ENCODE measurements around the gene SH2D3C. TPM values are rescaled to one million over a fixed set of nuclear protein-coding genes. Genes with fewer than 3 reads are reported as not detected.

The SH2D3C gene
- total and polyA plus RNA-seq, 9 donors = 1.9 to 17.0 (median 4.6) TPM

DNA sequence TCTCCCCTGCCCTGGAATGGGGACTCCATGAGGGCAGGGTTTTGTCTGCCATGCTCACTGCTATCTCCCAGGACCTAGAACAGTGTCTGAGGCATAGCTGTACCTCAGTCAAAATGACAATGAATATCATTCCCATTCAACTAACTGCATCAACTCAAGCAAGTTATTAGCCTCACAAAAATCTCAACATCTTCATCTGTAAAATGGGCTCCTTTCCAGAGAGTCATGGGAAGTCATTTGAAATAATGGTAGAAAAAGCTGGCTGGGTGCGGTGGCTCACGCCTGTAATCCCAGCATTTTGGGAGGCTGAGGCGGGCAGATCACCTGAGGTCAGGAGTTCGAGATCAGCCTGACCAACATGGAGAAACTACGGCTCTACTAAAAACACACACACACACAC, 9.4 kb downstream of the SH2D3C start:
- DNase-seq = no peak
- Histone ChIP-seq H3K9me3 (no peaks in the 10 kb centered on the region), H3K4me3 (no peak overlapping the region), H3K27me3 (no peaks in the 10 kb centered on the region), H3K4me1 (ENCODE audit: insufficient read depth) (peaks cover 7% of the 10 kb centered on the region), H3K36me3 (no peaks in the 10 kb centered on the region), H3K27ac (no peak overlapping the region)
- 83 to 91% (median 90%) methylated on average over 5 of the region's 5 CpGs for WGBS, 3 donors
- intact Hi-C loops (cut with DNase I) = no loop called here
- TF ChIP-seq POLR2A (IDR thresholded peaks at IDR 0.05) (no peak), EP300 (IDR thresholded peaks at IDR 0.05) (no peak)
- TF ChIP-seq, protein P1, sequence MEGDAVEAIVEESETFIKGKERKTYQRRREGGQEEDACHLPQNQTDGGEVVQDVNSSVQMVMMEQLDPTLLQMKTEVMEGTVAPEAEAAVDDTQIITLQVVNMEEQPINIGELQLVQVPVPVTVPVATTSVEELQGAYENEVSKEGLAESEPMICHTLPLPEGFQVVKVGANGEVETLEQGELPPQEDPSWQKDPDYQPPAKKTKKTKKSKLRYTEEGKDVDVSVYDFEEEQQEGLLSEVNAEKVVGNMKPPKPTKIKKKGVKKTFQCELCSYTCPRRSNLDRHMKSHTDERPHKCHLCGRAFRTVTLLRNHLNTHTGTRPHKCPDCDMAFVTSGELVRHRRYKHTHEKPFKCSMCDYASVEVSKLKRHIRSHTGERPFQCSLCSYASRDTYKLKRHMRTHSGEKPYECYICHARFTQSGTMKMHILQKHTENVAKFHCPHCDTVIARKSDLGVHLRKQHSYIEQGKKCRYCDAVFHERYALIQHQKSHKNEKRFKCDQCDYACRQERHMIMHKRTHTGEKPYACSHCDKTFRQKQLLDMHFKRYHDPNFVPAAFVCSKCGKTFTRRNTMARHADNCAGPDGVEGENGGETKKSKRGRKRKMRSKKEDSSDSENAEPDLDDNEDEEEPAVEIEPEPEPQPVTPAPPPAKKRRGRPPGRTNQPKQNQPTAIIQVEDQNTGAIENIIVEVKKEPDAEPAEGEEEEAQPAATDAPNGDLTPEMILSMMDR (IDR thresholded peaks at IDR 0.05) = no peak

DNA sequence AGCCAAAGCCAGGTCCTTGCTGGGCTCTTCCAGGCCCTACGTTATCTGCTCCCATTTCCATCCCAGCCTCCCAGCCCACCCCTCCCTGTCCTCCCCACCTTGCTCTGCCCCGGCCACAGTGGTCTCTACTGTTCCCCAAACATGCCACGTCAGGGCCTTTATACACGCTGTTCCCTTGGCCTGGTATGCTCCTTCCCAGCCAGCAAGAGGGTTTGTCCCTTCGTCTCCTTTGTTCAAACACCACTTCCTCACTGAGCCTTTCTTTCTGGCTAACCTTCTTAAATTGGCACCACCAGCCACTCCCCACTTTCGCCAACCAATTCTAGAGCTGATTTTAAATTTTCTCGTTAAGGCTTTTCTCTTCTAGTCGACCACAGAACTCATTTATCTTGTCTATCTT, 9.8 kb downstream of the SH2D3C start:
- H3K4me1 ChIP-seq (ENCODE audit: insufficient read depth) = peaks cover 7% of the 10 kb centered on the region
- no peaks in the 10 kb centered on the region for H3K27me3 ChIP-seq
- DNase-seq = no peak
- intact Hi-C loops (cut with DNase I) = no loop called here
- TF ChIP-seq EP300 (IDR thresholded peaks at IDR 0.05) (no peak), POLR2A (IDR thresholded peaks at IDR 0.05) (no peak)
- TF ChIP-seq, protein P1 (IDR thresholded peaks at IDR 0.05) = no peak
- WGBS, 3 donors = 76 to 80% (median 78%) methylated on average over 8 of the region's 8 CpGs
- H3K27ac ChIP-seq = no peak overlapping the region
- H3K36me3 ChIP-seq = no peaks in the 10 kb centered on the region
- no peaks in the 10 kb centered on the region for H3K9me3 ChIP-seq
- no peak overlapping the region for H3K4me3 ChIP-seq

DNA sequence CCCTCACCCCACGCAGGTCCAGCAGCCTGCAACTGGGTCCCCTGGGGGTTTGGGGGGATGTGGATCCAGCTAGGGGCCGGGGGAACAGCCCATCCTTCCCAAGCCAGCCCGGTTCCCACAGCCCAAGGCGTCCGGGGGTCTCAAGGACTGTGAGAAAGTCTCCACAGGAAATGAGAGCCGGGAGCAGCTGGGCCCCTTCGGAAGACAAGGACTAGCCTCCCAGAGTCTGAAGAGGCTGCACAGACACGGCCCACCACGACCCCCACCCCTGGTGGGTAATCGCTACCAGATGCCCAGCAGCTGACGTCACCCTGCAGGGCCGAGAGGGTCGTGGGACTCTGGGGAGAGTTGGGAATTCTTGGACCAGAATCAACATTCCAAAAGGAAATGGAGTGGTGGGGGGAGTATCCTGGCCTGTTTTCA, 10.5 kb downstream of the SH2D3C start:
- 13 to 26% (median 15%) methylated on average over 13 of the region's 13 CpGs for WGBS, 3 donors

DNA sequence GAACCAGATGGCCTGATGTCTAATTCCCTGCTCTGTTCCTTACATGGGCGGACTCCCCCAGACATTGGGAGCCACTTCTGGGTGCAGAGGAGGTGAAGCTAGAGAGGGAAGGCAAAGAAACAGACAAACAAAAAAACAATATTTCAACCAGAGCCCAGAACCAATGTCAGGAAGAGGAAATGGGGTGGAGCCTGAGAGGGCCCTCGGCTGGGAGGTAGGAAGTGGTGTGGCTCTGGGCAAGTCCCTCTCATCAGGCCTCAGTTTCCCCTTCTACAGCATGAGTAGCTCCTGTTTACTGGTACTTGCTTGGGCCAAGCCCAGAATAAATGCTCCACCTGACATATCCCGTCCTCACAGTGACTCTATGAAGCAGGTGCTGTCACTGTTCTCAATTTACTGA, 11.1 kb downstream of the SH2D3C start:
- 60 to 65% (median 61%) methylated on average over 3 of the region's 3 CpGs for WGBS, 3 donors
- no peak for TF ChIP-seq EP300 (IDR thresholded peaks at IDR 0.05)
- TF ChIP-seq, protein P1 (IDR thresholded peaks at IDR 0.05) = no peak
- no peak for TF ChIP-seq POLR2A (IDR thresholded peaks at IDR 0.05)
- Histone ChIP-seq H3K27me3 (no peaks in the 10 kb centered on the region), H3K4me1 (ENCODE audit: insufficient read depth) (peaks cover 7% of the 10 kb centered on the region), H3K27ac (no peak overlapping the region), H3K36me3 (no peaks in the 10 kb centered on the region), H3K9me3 (no peaks in the 10 kb centered on the region), H3K4me3 (no peak overlapping the region)
- intact Hi-C loops (cut with DNase I) = no loop called here
- DNase-seq = no peak

More for the DNA sequence above, 10.5 kb downstream of the SH2D3C start:
- no peak overlapping the region for H3K4me3 ChIP-seq
- H3K9me3 ChIP-seq = no peaks in the 10 kb centered on the region
- H3K4me1 ChIP-seq (ENCODE audit: insufficient read depth) = peaks cover 7% of the 10 kb centered on the region
- H3K27ac ChIP-seq = no peak overlapping the region
- intact Hi-C loops (cut with DNase I) = no loop called here
- H3K27me3 ChIP-seq = no peaks in the 10 kb centered on the region
- H3K36me3 ChIP-seq = no peaks in the 10 kb centered on the region
- TF ChIP-seq, protein P1 (IDR thresholded peaks at IDR 0.05) = no peak
- TF ChIP-seq POLR2A (IDR thresholded peaks at IDR 0.05) = no peak
- TF ChIP-seq EP300 (IDR thresholded peaks at IDR 0.05) = no peak
- DNase-seq = no peak
